AG09309 (cell line): ENCODE data around the gene NFAT5.
"Not testable (repeated sequence)": the region's sequence is repeated elsewhere in the genome, so short reads cannot be mapped to it uniquely, and the experiment has no call there.

Experiments used
- DNase-seq: peaks from one replicate; pipeline ENCODE4 v3.0.0-alpha.2; 2010; ENCODE audit warnings: low read depth
- H3K4me3 ChIP-seq: 2 replicates; pipeline ENCODE4 v1.5.1; 2011; ENCODE audit warnings: mild to moderate bottlenecking, low read depth, low read length, moderate library complexity; ENCODE audit not compliant: control insufficient read depth
- TF ChIP-seq, protein P1 (sequence below): IDR thresholded peaks from 2 replicates; pipeline ENCODE4 v1.5.1; 2011; ENCODE audit warnings: mild to moderate bottlenecking, low read depth, low read length, inconsistent platforms; ENCODE audit not compliant: insufficient read depth, control insufficient read depth; ENCODE audit errors: missing control alignments

NFAT5 gene

DNA sequence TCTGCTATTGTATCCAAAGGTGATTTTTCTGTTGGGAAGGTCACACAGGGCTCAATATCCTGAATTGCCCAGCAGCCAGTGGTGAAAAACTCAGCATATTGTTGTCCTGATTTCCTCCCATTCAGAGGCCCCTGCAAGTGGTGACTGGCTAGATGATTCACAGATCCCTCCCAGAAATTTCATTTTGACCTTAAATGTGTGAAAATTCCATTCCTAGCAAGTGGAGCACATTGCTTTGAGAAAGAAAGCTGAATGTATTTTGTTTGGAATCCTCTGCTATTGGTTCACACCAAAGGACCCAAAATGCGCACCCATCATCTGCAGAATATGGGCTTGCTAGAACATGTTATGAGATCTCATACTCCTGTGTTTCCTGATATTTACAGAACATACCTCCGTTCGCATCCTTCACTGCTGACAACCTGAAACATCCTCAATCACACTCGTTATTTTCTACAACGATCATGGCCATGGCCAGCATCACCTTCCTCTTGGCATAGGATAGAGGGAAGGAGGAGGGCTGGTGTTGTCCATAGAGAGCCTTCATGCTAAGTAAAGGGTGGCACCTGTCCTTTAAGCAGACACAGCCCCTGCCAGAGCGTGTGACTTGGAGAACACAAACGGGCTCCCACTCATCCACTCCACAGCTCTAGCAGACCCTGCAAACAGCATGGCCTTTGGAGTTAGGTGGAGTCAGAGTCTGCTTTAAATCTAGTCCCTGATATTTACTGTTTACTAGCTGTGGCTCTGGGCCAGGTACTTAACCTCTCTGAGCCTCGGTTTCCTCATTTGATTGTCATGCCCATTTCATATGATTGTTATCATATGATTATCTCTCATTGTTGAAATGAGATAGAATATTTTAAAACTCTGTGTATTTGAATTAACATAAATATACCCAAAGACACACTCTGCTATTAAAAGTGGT, 30.4 kb upstream of the NFAT5 start:
- no peak overlapping the region for H3K4me3 ChIP-seq
- TF ChIP-seq, protein P1, sequence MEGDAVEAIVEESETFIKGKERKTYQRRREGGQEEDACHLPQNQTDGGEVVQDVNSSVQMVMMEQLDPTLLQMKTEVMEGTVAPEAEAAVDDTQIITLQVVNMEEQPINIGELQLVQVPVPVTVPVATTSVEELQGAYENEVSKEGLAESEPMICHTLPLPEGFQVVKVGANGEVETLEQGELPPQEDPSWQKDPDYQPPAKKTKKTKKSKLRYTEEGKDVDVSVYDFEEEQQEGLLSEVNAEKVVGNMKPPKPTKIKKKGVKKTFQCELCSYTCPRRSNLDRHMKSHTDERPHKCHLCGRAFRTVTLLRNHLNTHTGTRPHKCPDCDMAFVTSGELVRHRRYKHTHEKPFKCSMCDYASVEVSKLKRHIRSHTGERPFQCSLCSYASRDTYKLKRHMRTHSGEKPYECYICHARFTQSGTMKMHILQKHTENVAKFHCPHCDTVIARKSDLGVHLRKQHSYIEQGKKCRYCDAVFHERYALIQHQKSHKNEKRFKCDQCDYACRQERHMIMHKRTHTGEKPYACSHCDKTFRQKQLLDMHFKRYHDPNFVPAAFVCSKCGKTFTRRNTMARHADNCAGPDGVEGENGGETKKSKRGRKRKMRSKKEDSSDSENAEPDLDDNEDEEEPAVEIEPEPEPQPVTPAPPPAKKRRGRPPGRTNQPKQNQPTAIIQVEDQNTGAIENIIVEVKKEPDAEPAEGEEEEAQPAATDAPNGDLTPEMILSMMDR: no peak
- DNase-seq: no peak

DNA sequence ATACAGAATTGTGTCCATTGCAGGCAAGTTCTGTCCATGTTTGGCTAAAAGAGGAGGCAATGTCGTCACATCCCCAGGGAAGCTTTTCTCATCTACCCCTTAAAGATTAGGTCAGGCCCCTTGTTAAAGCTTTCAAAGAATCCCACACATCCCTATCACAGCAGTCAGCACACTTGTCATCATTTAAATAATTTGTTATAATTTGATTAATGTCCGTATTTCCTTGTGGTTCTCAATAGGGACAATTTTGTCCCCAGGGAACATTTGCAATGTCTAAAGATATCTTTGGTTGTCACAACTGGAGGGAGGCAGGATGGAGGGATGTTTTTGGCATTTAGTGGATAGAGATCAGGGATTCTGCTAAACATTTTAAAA, 28.1 kb upstream of the NFAT5 start:
- DNase-seq: no peak
- TF ChIP-seq, protein P1: no peak
- no peak overlapping the region for H3K4me3 ChIP-seq

DNA sequence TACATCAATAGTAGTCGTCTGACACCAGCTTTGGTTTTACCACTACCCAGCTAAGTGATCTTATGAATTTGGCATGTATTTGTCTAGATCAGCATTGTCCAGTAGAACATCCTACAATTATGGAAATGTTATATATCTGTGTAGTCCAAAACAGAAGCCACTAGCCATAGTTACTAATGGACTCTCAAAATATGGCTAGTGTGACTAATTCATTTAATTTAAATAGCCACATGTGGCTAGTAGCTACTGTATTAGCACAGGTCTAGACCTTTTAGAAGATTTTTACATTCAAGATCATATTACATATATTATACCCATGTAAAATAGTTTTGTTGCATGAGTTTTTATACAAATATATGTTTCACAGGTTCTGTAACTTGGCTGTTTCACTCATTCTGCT, 27.0 kb upstream of the NFAT5 start:
- DNase-seq: no peak
- TF ChIP-seq, protein P1: no peak
- H3K4me3 ChIP-seq: no peak overlapping the region

DNA sequence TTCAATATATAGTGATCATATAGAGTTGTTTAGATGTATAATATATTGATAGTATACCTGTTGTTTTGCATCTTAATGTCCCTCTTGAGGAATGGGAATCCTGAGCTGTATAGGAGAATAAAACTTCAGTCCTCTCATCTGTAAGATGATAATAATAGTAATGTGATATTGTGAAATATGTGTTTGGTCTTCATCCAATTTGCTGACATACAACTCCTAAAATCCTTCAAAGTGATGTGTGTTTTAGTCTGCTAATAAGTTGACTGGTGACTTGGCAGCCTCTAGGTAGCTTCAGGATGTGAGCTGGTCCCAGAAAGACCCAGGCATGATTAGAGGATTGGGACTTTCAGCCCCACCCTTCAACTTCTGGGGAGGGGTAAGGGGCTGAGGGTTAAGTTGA, 22.8 kb upstream of the NFAT5 start:
- TF ChIP-seq, protein P1: no peak
- H3K4me3 ChIP-seq: no peak overlapping the region
- no peak for DNase-seq

DNA sequence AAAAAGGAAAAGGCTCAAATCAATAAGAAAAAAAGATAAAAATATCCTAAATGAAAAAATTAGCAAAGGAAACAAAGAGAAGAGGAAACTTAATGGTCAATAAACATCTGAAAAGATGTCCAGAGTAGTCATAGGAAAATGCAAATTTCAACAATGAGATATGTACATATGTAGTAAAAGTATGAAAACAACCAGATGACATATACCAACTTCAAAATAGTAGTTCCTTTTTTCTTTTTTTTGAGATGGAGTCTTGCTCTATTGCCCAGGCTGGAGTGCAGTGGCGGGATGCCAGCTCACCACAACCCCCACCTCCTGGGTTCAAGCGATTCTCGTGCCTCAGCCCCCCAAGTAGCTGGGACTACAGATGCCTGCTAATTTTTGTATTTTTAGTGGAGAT, 21.7 kb upstream of the NFAT5 start:
- H3K4me3 ChIP-seq: no peak overlapping the region
- TF ChIP-seq, protein P1: no peak
- no peak for DNase-seq

DNA sequence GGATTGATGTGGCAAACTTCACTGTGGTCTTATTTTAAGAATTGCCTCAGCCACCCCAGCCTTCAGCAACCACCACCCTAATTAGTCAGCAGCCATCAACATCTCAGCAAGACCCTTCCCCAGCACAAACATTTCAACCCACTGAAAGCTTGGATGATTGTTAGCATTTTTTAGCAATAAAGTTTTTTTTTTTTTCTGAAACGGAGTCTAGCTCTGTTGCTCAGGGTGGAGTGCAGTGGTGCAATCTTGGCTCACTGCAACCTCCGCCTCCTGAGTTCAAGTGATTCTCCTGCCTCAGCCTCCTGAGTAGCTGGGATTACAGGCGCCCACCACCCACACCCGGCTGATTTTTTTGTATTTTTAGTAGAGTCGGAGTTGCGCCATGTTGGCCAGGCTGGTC, 19.1 kb upstream of the NFAT5 start:
- H3K4me3 ChIP-seq, DNase-seq: not testable (repeated sequence)

DNA sequence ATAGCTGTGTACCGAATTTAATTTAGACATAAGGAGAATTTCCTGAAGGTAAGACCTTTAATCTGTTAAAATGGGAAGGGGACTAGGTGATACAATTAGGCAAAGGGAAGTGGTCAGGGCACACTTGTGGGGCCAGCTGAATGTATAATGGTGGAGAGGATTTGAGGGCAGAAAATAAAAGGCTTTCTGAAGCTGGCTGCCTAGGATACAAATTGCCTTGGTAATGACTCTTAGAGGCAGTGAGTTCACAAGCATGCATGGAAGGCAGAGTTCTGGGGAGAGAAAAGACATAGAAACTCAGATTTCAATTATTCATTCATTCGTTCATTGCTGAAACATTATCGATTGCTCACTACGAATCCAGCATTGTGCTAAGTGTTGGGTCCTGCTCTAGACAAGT, 12.4 kb upstream of the NFAT5 start:
- no peak for DNase-seq
- TF ChIP-seq, protein P1: no peak
- H3K4me3 ChIP-seq: no peak overlapping the region
